ENCODE results near the gene RNF130. TPM values are rescaled to one million over a fixed set of nuclear protein-coding genes. Genes with fewer than 3 reads are reported as not detected.

Gene RNF130
- total RNA-seq, 6 experiments from 2014 or later, result 66.7 to 119 (median 89.9) TPM

- Histone ChIP-seq H3K36me3 (no peaks in the 10 kb centered on the region), H3K27me3 (no peaks in the 10 kb centered on the region), H3K4me1 (peaks cover 0 to 46% (median 15%) of the 10 kb centered on the region in 4 donors), H3K27ac (no peak overlapping the region), H3K4me3 (no peak overlapping the region), H3K9me3 (no peaks in the 10 kb centered on the region)
- TF ChIP-seq, protein P1, sequence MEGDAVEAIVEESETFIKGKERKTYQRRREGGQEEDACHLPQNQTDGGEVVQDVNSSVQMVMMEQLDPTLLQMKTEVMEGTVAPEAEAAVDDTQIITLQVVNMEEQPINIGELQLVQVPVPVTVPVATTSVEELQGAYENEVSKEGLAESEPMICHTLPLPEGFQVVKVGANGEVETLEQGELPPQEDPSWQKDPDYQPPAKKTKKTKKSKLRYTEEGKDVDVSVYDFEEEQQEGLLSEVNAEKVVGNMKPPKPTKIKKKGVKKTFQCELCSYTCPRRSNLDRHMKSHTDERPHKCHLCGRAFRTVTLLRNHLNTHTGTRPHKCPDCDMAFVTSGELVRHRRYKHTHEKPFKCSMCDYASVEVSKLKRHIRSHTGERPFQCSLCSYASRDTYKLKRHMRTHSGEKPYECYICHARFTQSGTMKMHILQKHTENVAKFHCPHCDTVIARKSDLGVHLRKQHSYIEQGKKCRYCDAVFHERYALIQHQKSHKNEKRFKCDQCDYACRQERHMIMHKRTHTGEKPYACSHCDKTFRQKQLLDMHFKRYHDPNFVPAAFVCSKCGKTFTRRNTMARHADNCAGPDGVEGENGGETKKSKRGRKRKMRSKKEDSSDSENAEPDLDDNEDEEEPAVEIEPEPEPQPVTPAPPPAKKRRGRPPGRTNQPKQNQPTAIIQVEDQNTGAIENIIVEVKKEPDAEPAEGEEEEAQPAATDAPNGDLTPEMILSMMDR (IDR thresholded peaks at IDR 0.05), result no peak
- no peak for TF ChIP-seq POLR2A (IDR thresholded peaks at IDR 0.05)
- DNase-seq (no peak), ATAC-seq (no peak)
- intact Hi-C loops (cut with DNase I), result no loop called here
- WGBS (ENCODE audit: insufficient coverage, low coverage, low lambda C conversion rate, missing lambda C conversion rate), result 79% methylated on average over 4 of the region's 4 CpGs
Measured at GRCh38 chr5:180074462-180074861, 2.9 kb upstream of the RNF130 start.

- intact Hi-C loops (cut with DNase I), result no loop called here
- ATAC-seq (no peak), DNase-seq (no peak)
- H3K9me3 ChIP-seq, result no peaks in the 10 kb centered on the region
- H3K4me3 ChIP-seq, result peak overlapping the region in 1 of 3 donors; percentile 98
- H3K27ac ChIP-seq, result peak overlapping the region in 2 of 3 donors; percentile 91 to 94
- H3K4me1 ChIP-seq, result peaks cover 0 to 54% (median 15%) of the 10 kb centered on the region in 4 donors
- H3K36me3 ChIP-seq, result no peaks in the 10 kb centered on the region
- TF ChIP-seq, protein P1 (IDR thresholded peaks at IDR 0.05), result no peak
- TF ChIP-seq POLR2A (IDR thresholded peaks at IDR 0.05), result no peak
- no peaks in the 10 kb centered on the region for H3K27me3 ChIP-seq
- WGBS (ENCODE audit: insufficient coverage, low coverage, low lambda C conversion rate, missing lambda C conversion rate), result 85% methylated on average over 14 of the region's 25 CpGs
Measured at GRCh38 chr5:180072556-180072955, 997 bp upstream of the RNF130 start.

GRCh38 chr5:180072256-180072548 is 643 bp upstream of the RNF130 start:
- no peak for DNase-seq
- no peak for ATAC-seq
- Histone ChIP-seq H3K27ac (peak overlapping the region; percentile 91 to 94 (median 94)), H3K4me3 (peak overlapping the region in 2 of 3 donors; percentile 90 to 98), H3K27me3 (no peaks in the 10 kb centered on the region), H3K36me3 (no peaks in the 10 kb centered on the region), H3K9me3 (no peaks in the 10 kb centered on the region), H3K4me1 (peaks cover 0 to 51% (median 14%) of the 10 kb centered on the region in 4 donors)
- intact Hi-C loops (cut with DNase I), result no loop called here
- WGBS (ENCODE audit: insufficient coverage, low coverage, low lambda C conversion rate, missing lambda C conversion rate), result 16% methylated on average over 13 of the region's 14 CpGs
- no peak for TF ChIP-seq POLR2A (IDR thresholded peaks at IDR 0.05)
- TF ChIP-seq, protein P1 (IDR thresholded peaks at IDR 0.05), result no peak

DNA sequence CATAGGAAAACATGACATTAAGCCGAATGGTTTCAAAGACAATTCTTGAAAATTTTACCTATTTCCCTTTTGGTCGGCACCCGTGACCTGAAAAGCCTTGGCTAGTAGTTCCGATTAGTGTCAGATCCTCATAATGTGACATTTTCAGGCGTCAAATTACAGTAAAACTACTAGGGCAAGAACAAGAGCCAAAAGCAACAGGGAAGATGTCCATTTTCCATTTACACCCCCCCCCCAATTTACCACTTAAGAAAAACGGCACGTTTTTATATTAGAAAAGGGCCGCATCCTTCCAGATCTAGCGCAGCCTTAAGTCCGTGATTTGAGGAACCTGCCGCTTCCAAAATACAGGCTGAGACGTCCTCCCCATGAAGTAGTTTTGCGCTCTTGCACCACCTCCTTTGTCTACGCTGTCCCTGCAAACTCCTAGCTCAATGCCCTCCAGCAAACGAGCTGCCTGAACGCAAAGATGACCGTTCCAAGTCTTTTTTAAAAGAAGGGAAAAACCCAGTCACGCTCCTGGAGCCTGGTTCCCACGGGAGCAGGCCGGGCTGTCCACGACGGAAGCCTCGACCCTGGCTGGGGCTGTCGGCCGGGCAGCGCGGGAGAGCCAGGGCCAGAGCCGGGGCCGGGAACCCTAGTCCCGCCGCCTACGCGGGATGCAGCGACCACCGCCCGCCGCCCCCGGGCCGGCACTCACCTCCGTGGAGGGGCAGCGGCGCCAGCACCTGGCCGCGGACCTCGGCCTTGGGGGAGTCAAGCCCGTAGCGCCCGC is 616 bp downstream of the RNF130 start:
- peaks cover 0 to 38% (median 7%) of the 10 kb centered on the region in 4 donors for H3K4me1 ChIP-seq
- intact Hi-C loops (cut with DNase I), result no loop called here

More for the DNA sequence above, 616 bp downstream of the RNF130 start:
- Histone ChIP-seq H3K27me3 (no peaks in the 10 kb centered on the region), H3K9me3 (no peaks in the 10 kb centered on the region), H3K27ac (peak overlapping the region; percentile 89 to 94 (median 94)), H3K4me3 (peak overlapping the region; percentile 90 to 98 (median 93)), H3K36me3 (no peaks in the 10 kb centered on the region)
- ATAC-seq (peak; percentile 17 to 29 (median 26)), DNase-seq (no peak)
- TF ChIP-seq, protein P1 (IDR thresholded peaks at IDR 0.05), result no peak
- TF ChIP-seq POLR2A (IDR thresholded peaks at IDR 0.05), result no peak
- 2% methylated on average over 17 of the region's 48 CpGs for WGBS (ENCODE audit: insufficient coverage, low coverage, low lambda C conversion rate, missing lambda C conversion rate)
